ENCODE data around the gene GNG2. TPM values are rescaled to one million over a fixed set of nuclear protein-coding genes. Genes with fewer than 3 reads are reported as not detected.
A peak's percentile ranks its signal among the peaks of the same experiment; 100 is the strongest.

GNG2 gene
- total RNA-seq, 8 experiments from 2014 or later, result 0.36 to 184 (median 133) TPM

DNA sequence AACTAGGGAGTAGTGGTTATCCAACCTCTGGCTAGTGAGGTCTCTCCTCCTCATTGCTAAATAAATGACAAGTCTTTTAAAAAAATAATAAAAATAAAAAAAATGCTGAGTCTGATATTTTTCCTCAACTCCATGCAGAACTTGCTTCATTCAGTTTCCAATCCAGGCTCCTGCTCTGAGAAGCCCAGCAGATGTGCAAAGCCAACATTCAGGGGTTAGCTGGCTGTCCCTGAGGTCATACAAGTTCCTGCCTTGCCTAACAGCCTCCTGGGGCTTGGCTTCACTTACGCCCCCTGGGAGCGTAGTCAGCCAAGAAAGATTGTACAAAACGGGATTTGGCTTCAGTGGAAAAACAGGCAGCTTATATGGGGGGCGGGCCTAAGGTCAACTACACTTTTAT, 152.2 kb downstream of the GNG2 start:
- H3K4me3 ChIP-seq, result no peak overlapping the region
- no peaks in the 10 kb centered on the region for H3K4me1 ChIP-seq (replicated peaks in 1 of 2)
- ATAC-seq (replicated peaks in 6 of 8), result no peak
- in situ Hi-C loops (cut with MboI; ENCODE audit: low pct_unique_long_range_greater_than_20kb in 2 of 9, low sequenced_read_pairs in 9 of 9, unreplicated experiment in 9 of 9), result loop anchor here in 1 of 9 experiments (25.0 kb wide), 1 partner anchor 125 kb away; no protein-coding TSS in a partner anchor
- 0 to 100% (median 68%) methylated on average over 1 to 4 of the region's 4 CpGs; no CpG with 5 or more reads in 2 of the 10 experiments for WGBS, 10 experiments
- H3K27ac ChIP-seq, result no peak overlapping the region

DNA sequence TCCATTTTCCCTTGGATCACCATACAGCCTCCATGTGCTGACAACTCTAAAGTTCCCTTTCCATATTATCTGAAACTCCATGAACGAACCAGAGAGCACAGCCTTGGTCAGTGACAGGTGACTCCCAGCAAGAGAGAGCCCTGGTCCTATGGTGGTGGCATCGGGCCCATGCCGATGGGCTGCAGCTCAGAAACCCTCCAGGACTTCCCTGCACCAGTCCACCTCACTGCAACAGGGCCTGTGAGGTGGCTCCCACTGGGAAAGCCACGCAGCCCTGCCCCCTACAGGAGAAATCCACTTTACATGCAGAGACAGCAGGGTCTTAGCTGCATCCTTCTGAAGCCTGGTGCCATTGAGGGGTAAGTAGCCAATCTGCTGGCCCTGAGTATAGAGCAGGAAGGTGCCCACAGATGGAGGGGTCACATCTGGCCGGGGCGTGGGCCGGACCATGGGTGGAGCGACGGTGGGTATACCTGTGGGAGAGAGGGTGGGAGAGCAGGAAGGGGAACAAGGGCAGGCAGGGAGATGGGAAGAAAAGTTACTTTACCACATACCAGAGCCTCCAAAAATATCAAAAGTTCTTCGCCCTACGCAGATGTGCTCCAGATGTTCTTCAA, 153.7 kb downstream of the GNG2 start:
- in situ Hi-C loops (cut with MboI; ENCODE audit: low pct_unique_long_range_greater_than_20kb in 2 of 9, low sequenced_read_pairs in 9 of 9, unreplicated experiment in 9 of 9), result loop anchor here in 1 of 9 experiments (25.0 kb wide), 1 partner anchor 123 kb away; no protein-coding TSS in a partner anchor
- no peak overlapping the region for H3K4me3 ChIP-seq
- H3K4me1 ChIP-seq (replicated peaks in 1 of 2), result no peaks in the 10 kb centered on the region

DNA sequence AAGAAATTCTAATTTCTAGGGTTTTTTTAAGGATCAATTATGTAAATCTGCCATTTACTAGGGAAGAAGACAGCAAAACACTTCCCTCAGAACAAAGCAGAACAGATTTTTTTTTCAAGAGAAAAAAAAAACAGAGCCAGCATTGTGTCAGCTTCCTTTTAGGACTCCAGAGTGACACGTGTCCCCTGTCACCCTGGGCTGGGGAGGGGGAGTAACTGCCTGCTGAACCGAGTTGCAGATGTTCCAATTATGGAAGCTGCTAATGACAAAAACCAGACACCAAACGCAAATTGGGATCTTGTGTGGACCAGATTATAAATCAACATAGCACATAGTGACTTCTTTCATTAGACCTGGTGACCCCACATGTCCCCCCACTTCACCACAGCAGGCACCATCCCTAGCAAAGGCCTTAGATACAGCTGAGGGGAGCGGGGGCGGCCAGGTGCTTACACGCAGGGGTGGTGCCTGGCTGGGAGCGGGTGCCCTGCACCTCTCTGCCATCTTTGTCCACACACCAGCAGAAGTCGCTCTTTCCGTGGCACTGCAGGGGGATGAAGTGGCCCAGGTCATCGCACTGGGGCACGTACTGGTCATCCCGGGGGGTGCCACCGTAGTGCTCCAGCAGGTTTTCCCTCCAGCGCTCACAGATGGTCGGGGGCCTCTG, 154.3 kb downstream of the GNG2 start:
- in situ Hi-C loops (cut with MboI; ENCODE audit: low pct_unique_long_range_greater_than_20kb in 2 of 9, low sequenced_read_pairs in 9 of 9, unreplicated experiment in 9 of 9), result loop anchor here in 1 of 9 experiments (25.0 kb wide), 1 partner anchor 123 kb away; no protein-coding TSS in a partner anchor

More for the DNA sequence above, 153.7 kb downstream of the GNG2 start:
- whole genome bisulfite sequencing, 10 experiments, result 30 to 100% (median 88%) methylated on average over 1 to 7 of the region's 11 CpGs; no CpG with 5 or more reads in 3 of the 10 experiments
- no peak overlapping the region for H3K27ac ChIP-seq
- peak in 6 of 8 experiments; percentile 28 to 66 (median 31) for ATAC-seq (replicated peaks in 6 of 8)

DNA sequence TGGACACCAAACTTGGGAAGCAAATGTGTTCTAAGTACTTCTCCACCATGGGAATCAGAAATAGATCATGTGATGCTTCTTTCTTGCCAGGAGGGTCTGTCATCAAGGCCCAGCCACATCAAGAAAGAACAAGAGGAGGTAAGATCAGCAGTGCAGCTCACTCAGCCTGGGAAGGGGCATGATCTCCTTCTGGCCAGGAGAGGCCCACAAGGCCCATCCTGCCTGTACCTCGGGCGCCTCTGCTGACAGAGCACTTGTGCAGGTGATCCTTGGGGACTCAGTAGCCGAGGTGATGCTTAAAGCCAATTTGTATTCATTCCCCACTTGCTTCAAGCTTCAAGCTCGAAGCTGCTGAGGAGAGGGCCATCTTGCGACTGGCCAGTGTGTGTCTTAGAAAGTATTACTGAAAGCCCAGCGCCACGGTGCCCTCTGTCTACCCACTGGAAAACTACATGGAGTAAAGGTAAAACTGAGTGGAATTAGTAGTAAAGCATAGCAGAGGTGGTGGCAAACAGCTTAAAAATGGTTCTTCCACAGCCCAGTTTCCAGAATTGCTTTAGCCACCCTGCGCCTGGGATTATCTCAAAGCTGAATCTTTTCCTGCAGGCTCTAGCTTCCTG, 155.1 kb downstream of the GNG2 start:
- peak in 7 of 8 experiments; percentile 30 to 71 (median 47) for ATAC-seq (replicated peaks in 6 of 8)
- peaks cover 0 to 4% of the 10 kb centered on the region in 2 donors for H3K4me1 ChIP-seq (replicated peaks in 1 of 2)
- in situ Hi-C loops (cut with MboI; ENCODE audit: low pct_unique_long_range_greater_than_20kb in 2 of 9, low sequenced_read_pairs in 9 of 9, unreplicated experiment in 9 of 9), result loop anchor here in 1 of 9 experiments (25.0 kb wide), 1 partner anchor 122 kb away; no protein-coding TSS in a partner anchor
- H3K4me3 ChIP-seq, result no peak overlapping the region
- 60 to 87% (median 80%) methylated on average over 1 to 4 of the region's 8 CpGs; no CpG with 5 or more reads in 3 of the 10 experiments for WGBS, 10 experiments
- H3K27ac ChIP-seq, result no peak overlapping the region

More for the DNA sequence above, 154.3 kb downstream of the GNG2 start:
- Histone ChIP-seq H3K27ac (no peak overlapping the region), H3K4me1 (replicated peaks in 1 of 2) (no peaks in the 10 kb centered on the region), H3K4me3 (no peak overlapping the region)
- 0 to 71% (median 55%) methylated on average over 1 to 9 of the region's 15 CpGs; no CpG with 5 or more reads in 3 of the 10 experiments for WGBS, 10 experiments
- ATAC-seq (replicated peaks in 6 of 8), result peak in 5 of 8 experiments; percentile 21 to 74 (median 63)

DNA sequence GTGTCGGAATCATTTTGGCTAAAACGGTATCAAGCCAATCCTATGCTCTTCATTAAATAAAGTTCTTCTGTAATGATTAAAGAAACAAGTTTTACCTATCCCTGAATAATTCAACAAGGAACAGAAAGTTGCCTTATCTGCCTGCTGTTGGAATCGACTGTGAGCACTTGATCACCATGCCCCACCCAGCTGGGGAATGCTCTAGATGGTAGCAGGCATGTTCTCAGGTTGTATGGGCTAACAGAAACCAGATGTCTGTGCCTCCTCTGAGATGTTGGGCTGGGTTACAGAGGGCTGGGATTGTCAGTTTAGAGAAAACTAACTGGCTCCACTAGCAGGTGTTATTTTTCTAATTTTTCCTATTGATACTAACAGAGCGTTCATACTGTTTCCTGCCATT, 157.8 kb downstream of the GNG2 start:
- WGBS, 10 experiments, result 78 to 100% (median 94%) methylated on average over 1 to 4 of the region's 4 CpGs; no CpG with 5 or more reads in 2 of the 10 experiments

DNA sequence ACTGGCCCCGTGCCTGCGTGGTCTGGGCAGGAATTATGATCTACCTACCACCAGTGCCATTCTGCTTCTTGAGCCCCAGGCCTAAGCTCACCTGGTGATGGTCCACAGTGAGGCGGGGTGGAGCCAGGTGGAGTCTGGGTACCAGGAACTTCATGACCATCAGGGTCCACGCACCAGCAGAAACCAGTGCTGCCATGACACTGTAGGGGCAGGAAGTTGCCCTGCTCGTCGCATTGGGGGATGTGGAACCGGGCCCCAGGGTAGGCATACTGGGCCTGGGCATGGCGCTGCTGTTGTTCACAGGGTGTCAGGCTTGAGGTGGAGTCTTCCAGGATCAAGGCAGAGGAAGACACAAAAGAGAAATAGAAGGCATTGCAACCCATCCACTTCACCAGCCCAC, 158.6 kb downstream of the GNG2 start:
- Histone ChIP-seq H3K27ac (no peak overlapping the region), H3K4me1 (replicated peaks in 1 of 2) (peaks cover 0 to 9% of the 10 kb centered on the region in 2 donors), H3K4me3 (no peak overlapping the region)
- 83 to 100% (median 100%) methylated on average over 1 to 4 of the region's 8 CpGs; no CpG with 5 or more reads in 3 of the 10 experiments for WGBS, 10 experiments
- in situ Hi-C loops (cut with MboI; ENCODE audit: low pct_unique_long_range_greater_than_20kb in 2 of 9, low sequenced_read_pairs in 9 of 9, unreplicated experiment in 9 of 9), result loop anchor here in 1 of 9 experiments (25.0 kb wide), 1 partner anchor 118 kb away; no protein-coding TSS in a partner anchor
- ATAC-seq (replicated peaks in 6 of 8), result no peak

More for the DNA sequence above, 157.8 kb downstream of the GNG2 start:
- Histone ChIP-seq H3K4me3 (no peak overlapping the region), H3K27ac (no peak overlapping the region), H3K4me1 (replicated peaks in 1 of 2) (peaks cover 0 to 9% of the 10 kb centered on the region in 2 donors)
- peak in 3 of 8 experiments; percentile 60 to 88 (median 72) for ATAC-seq (replicated peaks in 6 of 8)
- in situ Hi-C loops (cut with MboI; ENCODE audit: low pct_unique_long_range_greater_than_20kb in 2 of 9, low sequenced_read_pairs in 9 of 9, unreplicated experiment in 9 of 9), result loop anchor here in 1 of 9 experiments (25.0 kb wide), 1 partner anchor 119 kb away; no protein-coding TSS in a partner anchor

Other genes starting within 250 kb of the GNG2 start
- 100 to 1,000 TPM in 2 of 8 experiments, 10 to 100 TPM in 2, 1 to 10 TPM in 4; 2.8 to 129 (median 19.4) TPM for gene FRMD6, start 208.7 kb upstream of the GNG2 start, total RNA-seq
- gene RTRAF, start 128.9 kb downstream of the GNG2 start, total RNA-seq, result 100 to 1,000 TPM; 154 to 268 (median 214) TPM
- 10 to 100 TPM in 1 of 8 experiments, 1 to 10 TPM in 5, under 1 TPM in 2; 0.63 to 91.1 (median 1.6) TPM for gene NID2, start 208.4 kb downstream of the GNG2 start, total RNA-seq

Data from motor neuron (in vitro differentiated cells).